Esophagus muscularis mucosa (tissue), 4 donors: ENCODE data around the gene KCNG4. TPM values are rescaled to one million over a fixed set of nuclear protein-coding genes. Genes with fewer than 3 reads are reported as not detected.

ENCODE experiments used
- DNase-seq: peaks from one replicate; pipeline ENCODE4 v3.0.0-alpha.2; 2017; ENCODE audit errors: extremely low spot score
- H3K27ac ChIP-seq, 4 donors: fragments of 200-600 bp; sonication (generic); replicated peaks in 1 of 4; 1 replicate in 3 of 4; 2 replicates in 1 of 4; pipeline ENCODE4 v1.5.1; 2016 to 2019; ENCODE audit warnings: mild to moderate bottlenecking in 1 of 4
- H3K27me3 ChIP-seq, 4 donors: fragments of 200-600 bp; sonication (generic); one replicate each; pipeline versions ENCODE4 v1.5.1 to v1.6.0; 2016 to 2019
- H3K36me3 ChIP-seq, 4 donors: fragments of 200-600 bp; sonication (generic); one replicate each; pipeline ENCODE4 v1.5.1; 2016 to 2019
- H3K4me1 ChIP-seq, 4 donors: fragments of 200-600 bp; sonication (generic); one replicate each; pipeline ENCODE4 v1.5.1; 2016 to 2019
- H3K4me3 ChIP-seq, 4 donors: fragments of 200-600 bp; sonication (generic); 1 replicate in 2 of 4; 2 replicates in 2 of 4; pipeline ENCODE4 v1.5.1; 2016 to 2019; ENCODE audit warnings: mild to moderate bottlenecking in 4 of 4, moderate library complexity in 1 of 4
- H3K9me3 ChIP-seq, 4 donors: fragments of 200-600 bp; sonication (generic); 1 replicate in 3 of 4; 2 replicates in 1 of 4; pipeline ENCODE4 v1.5.1; 2016 to 2019
- CTCF ChIP-seq, 3 experiments: fragments of 200-600 bp in 2 of 3; fragments of 450-650 bp in 1 of 3; sonication (generic) in 2 of 3; IDR thresholded peaks; one replicate each; pipeline ENCODE4 v1.5.1; 2017 to 2019; ENCODE audit warnings: antibody characterized with exemption in 3 of 3, mild to moderate bottlenecking in 2 of 3, moderate library complexity in 1 of 3
- EP300 ChIP-seq: sonication (generic); formaldehyde crosslinking; IDR thresholded peaks from one replicate; pipeline ENCODE4 v1.6.1; 2017; ENCODE audit warnings: antibody characterized with exemption
- POLR2A ChIP-seq: fragments of 450-650 bp; IDR thresholded peaks from one replicate; pipeline ENCODE4 v1.6.1; 2017; ENCODE audit warnings: antibody characterized with exemption, moderate library complexity, mild to moderate bottlenecking, low read depth
- POLR2AphosphoS5 ChIP-seq, 2 donors: sonication (generic); formaldehyde crosslinking; IDR thresholded peaks; one replicate each; pipeline ENCODE4 v1.6.1; 2017; ENCODE audit warnings: antibody characterized with exemption in 2 of 2
- WGBS: methylation state at CpG from one replicate; pipeline ENCODE4 v1.1.5; 2018; 5-methylcytosine and 5-hydroxymethylcytosine counted together
- intact Hi-C: fragments of 100-400 bp; cut with DNase I; formaldehyde crosslinking; loops from one replicate; pipeline ENCODE4 v1.15.1; 2023
- total RNA-seq, 4 donors: library from RNA; depleted of rRNA; stranded (reverse); fragments of >200 nt; gene quantifications; one replicate each; pipeline versions ENCODE4 v1.1.0 to v1.2.1, GENCODE V29; 2016

Gene KCNG4
- total RNA-seq, 4 donors from 2014 or later, result not detected

DNA sequence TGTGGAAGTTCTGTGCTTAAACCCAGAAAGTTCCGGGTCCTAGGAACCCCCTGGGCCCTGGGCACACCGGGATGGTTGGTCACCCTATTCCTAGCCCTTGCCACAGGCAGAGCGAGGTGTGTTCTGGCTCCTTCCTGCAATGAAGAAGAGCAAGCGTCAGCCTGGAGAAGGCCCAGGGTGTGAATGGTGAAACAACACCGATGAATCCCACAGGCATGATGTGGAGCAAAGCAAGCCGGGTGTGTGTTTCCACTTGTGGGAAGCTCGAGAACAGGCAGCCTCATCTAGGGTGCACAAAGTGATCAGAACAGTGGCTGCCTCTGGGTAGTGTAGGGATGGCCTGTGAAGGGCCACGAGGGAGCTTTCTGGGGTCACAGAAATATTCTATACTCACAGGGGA, 13.8 kb downstream of the KCNG4 start:
- Histone ChIP-seq H3K36me3 (no peaks in the 10 kb centered on the region), H3K27ac (no peak overlapping the region), H3K27me3 (peaks cover 0 to 8% (median 0%) of the 10 kb centered on the region in 4 donors), H3K4me1 (peaks cover 10 to 16% (median 13%) of the 10 kb centered on the region in 4 donors), H3K4me3 (no peak overlapping the region), H3K9me3 (no peaks in the 10 kb centered on the region)
- DNase-seq, result no peak
- TF ChIP-seq EP300, result no peak
- TF ChIP-seq POLR2A, result no peak
- TF ChIP-seq POLR2AphosphoS5 (IDR thresholded peaks at IDR 0.05), result no peak
- TF ChIP-seq CTCF (IDR thresholded peaks at IDR 0.05), result no peak
- WGBS, result 90% methylated on average over 8 of the region's 8 CpGs
- intact Hi-C loops, result no loop called here

GRCh38 chr16:84225571-84225970, 14.2 kb downstream of the KCNG4 start:
- no peaks in the 10 kb centered on the region for H3K9me3 ChIP-seq
- intact Hi-C loops, result no loop called here
- H3K4me3 ChIP-seq, result no peak overlapping the region
- H3K36me3 ChIP-seq, result no peaks in the 10 kb centered on the region
- no peak for TF ChIP-seq POLR2AphosphoS5 (IDR thresholded peaks at IDR 0.05)
- TF ChIP-seq POLR2A, result no peak
- no peak for TF ChIP-seq CTCF (IDR thresholded peaks at IDR 0.05)
- TF ChIP-seq EP300, result no peak
- peaks cover 0 to 8% (median 0%) of the 10 kb centered on the region in 4 donors for H3K27me3 ChIP-seq
- no peak for DNase-seq
- peaks cover 10 to 16% (median 13%) of the 10 kb centered on the region in 4 donors for H3K4me1 ChIP-seq
- WGBS, result 91% methylated on average over 7 of the region's 7 CpGs
- H3K27ac ChIP-seq, result no peak overlapping the region

GRCh38 chr16:84225126-84225525, 14.7 kb downstream of the KCNG4 start:
- Histone ChIP-seq H3K9me3 (no peaks in the 10 kb centered on the region), H3K27me3 (peaks cover 0 to 8% (median 0%) of the 10 kb centered on the region in 4 donors), H3K4me1 (peaks cover 10 to 16% (median 13%) of the 10 kb centered on the region in 4 donors), H3K27ac (no peak overlapping the region), H3K4me3 (no peak overlapping the region), H3K36me3 (no peaks in the 10 kb centered on the region)
- no peak for DNase-seq
- WGBS, result 77% methylated on average over 3 of the region's 3 CpGs
- intact Hi-C loops, result no loop called here
- TF ChIP-seq CTCF (IDR thresholded peaks at IDR 0.05), result no peak
- TF ChIP-seq POLR2AphosphoS5 (IDR thresholded peaks at IDR 0.05), result no peak
- TF ChIP-seq EP300, result no peak
- TF ChIP-seq POLR2A, result no peak

- Histone ChIP-seq H3K27me3 (peaks cover 0 to 8% (median 0%) of the 10 kb centered on the region in 4 donors), H3K9me3 (no peaks in the 10 kb centered on the region), H3K4me1 (peaks cover 10 to 16% (median 13%) of the 10 kb centered on the region in 4 donors), H3K27ac (no peak overlapping the region), H3K4me3 (no peak overlapping the region), H3K36me3 (no peaks in the 10 kb centered on the region)
- TF ChIP-seq POLR2A, result no peak
- 90% methylated on average over 3 of the region's 3 CpGs for WGBS
- no peak for DNase-seq
- intact Hi-C loops, result no loop called here
Measured at GRCh38 chr16:84224554-84224953, 15.3 kb downstream of the KCNG4 start.

DNA sequence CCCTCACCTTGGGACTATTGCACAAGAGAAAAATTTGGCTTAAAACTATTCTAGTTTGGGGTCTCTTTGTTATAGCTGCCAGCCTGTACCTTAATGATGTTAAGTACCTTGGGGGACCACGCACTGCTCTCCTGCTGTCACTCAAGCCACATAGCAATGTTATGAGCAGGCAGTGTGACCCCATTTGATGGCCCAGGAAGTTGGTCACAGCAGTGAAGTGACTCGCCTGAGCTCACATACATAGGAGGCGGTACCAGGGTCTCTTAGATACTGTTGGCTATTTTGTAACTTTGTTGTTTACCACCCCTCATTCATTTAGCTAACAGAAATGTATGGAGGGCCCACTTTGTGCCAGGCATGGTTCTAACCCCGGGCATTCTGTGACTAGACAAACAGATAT, 16.4 kb downstream of the KCNG4 start:
- DNase-seq, result no peak
- H3K4me3 ChIP-seq, result no peak overlapping the region
- no peak overlapping the region for H3K27ac ChIP-seq
- H3K9me3 ChIP-seq, result no peaks in the 10 kb centered on the region
- intact Hi-C loops, result no loop called here
- no peaks in the 10 kb centered on the region for H3K36me3 ChIP-seq
- 85% methylated on average over 4 of the region's 4 CpGs for WGBS
- H3K27me3 ChIP-seq, result peaks cover 0 to 8% (median 0%) of the 10 kb centered on the region in 4 donors
- TF ChIP-seq EP300 (no peak), CTCF (IDR thresholded peaks at IDR 0.05) (no peak), POLR2A (no peak)
- peaks cover 8 to 12% (median 9%) of the 10 kb centered on the region in 4 donors for H3K4me1 ChIP-seq
